Neural cell (in vitro differentiated cells): Measurements from ENCODE around the gene ZBTB7C.

Source experiments
- TF ChIP-seq, protein P1 (sequence below): fragments of 450-650 bp; IDR thresholded peaks from 2 replicates; pipeline ENCODE4 v1.5.1; 2014; ENCODE audit warnings: antibody characterized with exemption, mild to moderate bottlenecking, moderate library complexity; ENCODE audit not compliant: poor library complexity, severe bottlenecking
- TF ChIP-seq, protein P2 (sequence below): IDR thresholded peaks from 2 replicates; pipeline ENCODE4 v1.6.1; 2012; ENCODE audit warnings: borderline replicate concordance

DNA sequence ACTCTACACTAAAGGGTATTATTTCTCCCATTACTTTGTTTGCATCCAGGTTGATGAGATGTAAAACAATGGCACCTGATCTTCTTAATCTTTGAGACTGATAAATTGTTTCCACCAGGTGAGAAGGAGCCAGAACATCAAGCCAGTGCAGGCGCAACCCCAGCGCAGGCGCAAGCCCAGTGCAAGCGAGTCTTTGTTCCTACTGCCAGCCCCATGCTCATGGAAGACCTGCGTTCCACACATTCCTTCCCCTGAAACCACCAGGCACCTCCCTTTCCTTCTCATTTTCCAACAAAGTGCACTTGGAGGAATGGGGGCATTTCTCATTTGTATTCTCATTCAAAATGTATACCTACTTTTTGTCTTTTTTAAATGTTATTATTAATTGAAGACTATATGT, 290.0 kb downstream of the ZBTB7C start:
- TF ChIP-seq, protein P1, sequence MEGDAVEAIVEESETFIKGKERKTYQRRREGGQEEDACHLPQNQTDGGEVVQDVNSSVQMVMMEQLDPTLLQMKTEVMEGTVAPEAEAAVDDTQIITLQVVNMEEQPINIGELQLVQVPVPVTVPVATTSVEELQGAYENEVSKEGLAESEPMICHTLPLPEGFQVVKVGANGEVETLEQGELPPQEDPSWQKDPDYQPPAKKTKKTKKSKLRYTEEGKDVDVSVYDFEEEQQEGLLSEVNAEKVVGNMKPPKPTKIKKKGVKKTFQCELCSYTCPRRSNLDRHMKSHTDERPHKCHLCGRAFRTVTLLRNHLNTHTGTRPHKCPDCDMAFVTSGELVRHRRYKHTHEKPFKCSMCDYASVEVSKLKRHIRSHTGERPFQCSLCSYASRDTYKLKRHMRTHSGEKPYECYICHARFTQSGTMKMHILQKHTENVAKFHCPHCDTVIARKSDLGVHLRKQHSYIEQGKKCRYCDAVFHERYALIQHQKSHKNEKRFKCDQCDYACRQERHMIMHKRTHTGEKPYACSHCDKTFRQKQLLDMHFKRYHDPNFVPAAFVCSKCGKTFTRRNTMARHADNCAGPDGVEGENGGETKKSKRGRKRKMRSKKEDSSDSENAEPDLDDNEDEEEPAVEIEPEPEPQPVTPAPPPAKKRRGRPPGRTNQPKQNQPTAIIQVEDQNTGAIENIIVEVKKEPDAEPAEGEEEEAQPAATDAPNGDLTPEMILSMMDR = no peak
- TF ChIP-seq, protein P2, sequence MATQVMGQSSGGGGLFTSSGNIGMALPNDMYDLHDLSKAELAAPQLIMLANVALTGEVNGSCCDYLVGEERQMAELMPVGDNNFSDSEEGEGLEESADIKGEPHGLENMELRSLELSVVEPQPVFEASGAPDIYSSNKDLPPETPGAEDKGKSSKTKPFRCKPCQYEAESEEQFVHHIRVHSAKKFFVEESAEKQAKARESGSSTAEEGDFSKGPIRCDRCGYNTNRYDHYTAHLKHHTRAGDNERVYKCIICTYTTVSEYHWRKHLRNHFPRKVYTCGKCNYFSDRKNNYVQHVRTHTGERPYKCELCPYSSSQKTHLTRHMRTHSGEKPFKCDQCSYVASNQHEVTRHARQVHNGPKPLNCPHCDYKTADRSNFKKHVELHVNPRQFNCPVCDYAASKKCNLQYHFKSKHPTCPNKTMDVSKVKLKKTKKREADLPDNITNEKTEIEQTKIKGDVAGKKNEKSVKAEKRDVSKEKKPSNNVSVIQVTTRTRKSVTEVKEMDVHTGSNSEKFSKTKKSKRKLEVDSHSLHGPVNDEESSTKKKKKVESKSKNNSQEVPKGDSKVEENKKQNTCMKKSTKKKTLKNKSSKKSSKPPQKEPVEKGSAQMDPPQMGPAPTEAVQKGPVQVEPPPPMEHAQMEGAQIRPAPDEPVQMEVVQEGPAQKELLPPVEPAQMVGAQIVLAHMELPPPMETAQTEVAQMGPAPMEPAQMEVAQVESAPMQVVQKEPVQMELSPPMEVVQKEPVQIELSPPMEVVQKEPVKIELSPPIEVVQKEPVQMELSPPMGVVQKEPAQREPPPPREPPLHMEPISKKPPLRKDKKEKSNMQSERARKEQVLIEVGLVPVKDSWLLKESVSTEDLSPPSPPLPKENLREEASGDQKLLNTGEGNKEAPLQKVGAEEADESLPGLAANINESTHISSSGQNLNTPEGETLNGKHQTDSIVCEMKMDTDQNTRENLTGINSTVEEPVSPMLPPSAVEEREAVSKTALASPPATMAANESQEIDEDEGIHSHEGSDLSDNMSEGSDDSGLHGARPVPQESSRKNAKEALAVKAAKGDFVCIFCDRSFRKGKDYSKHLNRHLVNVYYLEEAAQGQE = no peak
